Esophagus squamous epithelium (tissue), 4 donors: ENCODE measurements around the gene SDS.

Experiments used
- CTCF ChIP-seq, 6 experiments: fragments of 450-650 bp in 4 of 6; fragments of 200-600 bp in 2 of 6; sonication (generic) in 2 of 6; IDR thresholded peaks; one replicate each; pipeline ENCODE4 v1.5.1; 2016 to 2019; ENCODE audit warnings: antibody characterized with exemption in 6 of 6, mild to moderate bottlenecking in 4 of 6, moderate library complexity in 4 of 6
- POLR2A ChIP-seq, 4 donors: fragments of 450-650 bp; IDR thresholded peaks; one replicate each; pipeline ENCODE4 v1.6.1; 2017; ENCODE audit warnings: antibody characterized with exemption in 4 of 4, mild to moderate bottlenecking in 4 of 4, moderate library complexity in 3 of 4

GRCh38 chr12:113443030-113443539 is 39.4 kb upstream of the SDS start:
- TF ChIP-seq CTCF (IDR thresholded peaks at IDR 0.05) (no peak), POLR2A (IDR thresholded peaks at IDR 0.05) (no peak)
